ENCODE results near the gene WDFY4. TPM values are rescaled to one million over a fixed set of nuclear protein-coding genes. Genes with fewer than 3 reads are reported as not detected.

The WDFY4 gene
- total and polyA plus RNA-seq, 7 donors: 0.23 to 1.3 (median 0.69) TPM

DNA sequence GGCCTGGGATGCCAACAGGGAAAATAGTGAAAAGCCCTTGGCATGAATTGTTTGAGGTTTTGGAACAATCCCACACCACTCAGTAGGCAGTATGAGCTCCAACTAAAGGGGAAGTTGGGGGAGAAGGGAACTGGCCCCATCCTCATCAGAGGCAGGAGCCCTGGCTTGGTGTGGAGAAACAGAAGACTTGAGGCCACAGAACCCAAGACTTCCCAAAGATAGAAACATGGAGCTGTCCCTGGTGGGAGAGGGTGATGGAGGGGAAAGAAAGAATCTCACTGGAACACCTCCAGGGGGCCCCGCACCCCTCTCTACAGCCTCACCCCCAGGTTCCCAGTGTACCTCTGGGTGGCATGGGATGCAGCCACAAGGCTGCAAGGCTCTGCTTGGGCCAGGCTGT, 345.0 kb downstream of the WDFY4 start:
- WGBS, 3 donors: 100% methylated on average over 1 of the region's 1 CpG
- ATAC-seq (no peak), DNase-seq (no peak)
- intact Hi-C loops (cut with DNase I): no loop called here
- H3K4me3 ChIP-seq: no peak overlapping the region
- no peaks in the 10 kb centered on the region for H3K36me3 ChIP-seq (ENCODE audit: insufficient read depth in 1 of 2, low read depth in 1 of 2)
- H3K9me3 ChIP-seq: no peaks in the 10 kb centered on the region
- no peaks in the 10 kb centered on the region for H3K27me3 ChIP-seq (ENCODE audit: insufficient read depth in 3 of 3, low read length in 2 of 3)
- no peak for TF ChIP-seq CTCF (IDR thresholded peaks at IDR 0.05)
- no peaks in the 10 kb centered on the region for H3K4me1 ChIP-seq
- H3K27ac ChIP-seq: no peak overlapping the region

Other genes starting within 250 kb of the WDFY4 start
- gene ARHGAP22, start 79.8 kb upstream of the WDFY4 start, total RNA-seq: 1 to 10 TPM; 1.3 to 2.9 (median 1.7) TPM
- 1 to 10 TPM in 1 of 3 donors, under 1 TPM in 2; 0.46 to 2.4 (median 0.67) TPM for gene ARHGAP22, start 79.8 kb upstream of the WDFY4 start, polyA plus RNA-seq